ENCODE data around the gene MRPL3. TPM values are rescaled to one million over a fixed set of nuclear protein-coding genes. Genes with fewer than 3 reads are reported as not detected.

The MRPL3 gene
- total and polyA plus RNA-seq, 5 donors, result 46.9 to 60.3 (median 48.8) TPM

DNA sequence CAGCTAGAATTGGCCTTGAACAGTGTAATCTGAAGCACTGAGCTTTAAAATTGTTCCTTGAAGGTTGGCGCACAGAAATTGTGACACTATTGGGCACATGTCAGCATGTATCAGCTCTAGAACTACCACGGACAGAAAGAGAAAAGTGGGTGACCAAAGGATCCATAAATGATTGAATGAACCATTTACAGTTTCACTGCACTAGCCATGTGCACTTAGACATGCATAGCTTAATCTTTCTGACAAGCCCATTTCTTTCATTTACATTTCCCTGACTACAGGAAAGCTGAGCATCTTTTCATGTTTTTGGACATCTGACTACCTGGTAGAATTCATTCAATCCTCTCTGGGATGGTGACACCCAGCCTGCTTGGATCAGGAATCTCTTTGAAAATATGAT is 85.0 kb downstream of the MRPL3 start:
- Histone ChIP-seq H3K27ac (ENCODE audit: low read length) (no peak overlapping the region), H3K4me3 (ENCODE audit: low read length) (no peak overlapping the region), H3K27me3 (ENCODE audit: control insufficient read depth, insufficient read depth) (no peaks in the 10 kb centered on the region), H3K4me1 (ENCODE audit: control insufficient read depth, insufficient read depth, low read length) (no peaks in the 10 kb centered on the region), H3K9me3 (ENCODE audit: control insufficient read depth, low read length) (no peaks in the 10 kb centered on the region)
- WGBS, result 88% methylated on average over 2 of the region's 2 CpGs
- ATAC-seq (no peak), DNase-seq (no peak)
- intact Hi-C loops (cut with DNase I), result no loop called here

Other genes with a start within 250 kb of the MRPL3 start
- gene NUDT16, start 121.2 kb downstream of the MRPL3 start, total RNA-seq, result 10 to 100 TPM; 22.5 to 35.4 (median 26.2) TPM
- gene NUDT16, start 121.2 kb downstream of the MRPL3 start, polyA plus RNA-seq, result 23.6 TPM

Measured in right cardiac atrium (tissue), 5 donors.